ENCODE measurements around the gene NPB. TPM values are rescaled to one million over a fixed set of nuclear protein-coding genes. Genes with fewer than 3 reads are reported as not detected.

Gene NPB
- total RNA-seq, 2 experiments from 2014 or later: 0.17 TPM; not detected in 1

GRCh38 chr17:81888988-81889595, 12.9 kb upstream of the NPB start:
- ChIA-PET CTCF (interaction anchor here (0.9 kb wide), 1 partner anchor 12 kb away, joined by 3 read pairs; no protein-coding TSS in a partner anchor), POLR2A (no interaction called here)

- ChIA-PET POLR2A (no interaction called here), CTCF (interaction anchor here (0.9 to 1.0 kb wide), 2 partner anchors 13 to 17 kb away, joined by 3 to 4 read pairs; no protein-coding TSS in a partner anchor)
These were observed 12.4 kb upstream of the NPB start for GRCh38 chr17:81889602-81890001.

DNA sequence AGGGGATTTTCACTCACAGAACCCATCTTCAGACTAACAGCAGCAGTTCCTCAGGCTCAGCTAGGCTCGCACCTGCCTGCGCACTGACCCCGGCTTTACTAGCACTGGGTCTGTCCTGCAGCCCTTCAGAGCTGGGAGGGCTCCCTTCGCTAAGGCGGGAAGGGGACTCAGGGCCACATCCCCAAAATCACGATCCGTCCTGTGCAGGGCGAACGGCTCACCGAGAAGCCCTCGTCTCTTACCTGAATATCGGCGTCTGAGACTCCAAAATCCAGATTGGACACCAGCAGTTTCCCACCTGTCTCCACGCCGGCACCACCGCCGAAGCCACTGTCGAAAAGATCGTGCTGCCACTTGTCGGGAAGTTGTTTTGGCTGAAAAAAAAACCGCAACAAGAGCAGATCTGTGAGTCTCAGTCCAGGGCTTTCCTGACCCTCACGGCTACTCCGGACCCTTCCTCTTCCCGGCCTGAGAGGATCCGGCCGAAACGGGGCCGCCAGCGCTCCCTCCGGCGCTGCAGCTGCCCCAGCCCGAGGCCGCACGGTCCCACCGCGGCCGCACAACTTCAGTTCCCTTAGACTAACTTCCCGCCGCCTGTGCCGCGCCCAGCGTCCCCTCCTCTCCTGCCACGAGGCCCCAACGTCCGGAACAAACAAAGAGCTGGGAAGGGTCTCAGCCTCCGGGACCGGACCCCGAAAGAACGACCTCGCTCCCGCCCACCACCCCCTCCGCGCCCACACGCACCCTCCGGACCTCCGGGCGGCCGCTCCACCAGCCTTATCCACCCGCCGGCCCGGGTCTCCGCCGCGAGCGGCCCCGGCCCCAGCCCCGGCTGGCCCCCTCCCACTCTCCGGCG, 11.4 kb upstream of the NPB start:
- POLR2A ChIA-PET: interaction anchor here (0.6 to 3.0 kb wide), 3 partner anchors 16 to 409 kb away, joined by 3 to 16 read pairs (median 4); no protein-coding TSS in a partner anchor
- CTCF ChIA-PET: interaction anchor here (1.0 kb wide), 1 partner anchor 18 kb away, joined by 4 read pairs; no protein-coding TSS in a partner anchor

GRCh38 chr17:81891303-81891552, 10.8 kb upstream of the NPB start:
- ChIA-PET CTCF (interaction anchor here (1.0 to 1.2 kb wide), 2 partner anchors 37 to 242 kb away, joined by 4 to 7 read pairs; no protein-coding TSS in a partner anchor), POLR2A (interaction anchor here (0.6 to 3.0 kb wide), 5 partner anchors 12 to 409 kb away, joined by 3 to 16 read pairs (median 4); partner anchors contain the start of gene P4HB)

- ChIA-PET POLR2A (no interaction called here), CTCF (no interaction called here)
These were observed 6.6 kb upstream of the NPB start for GRCh38 chr17:81895400-81895799.

- CTCF ChIA-PET: no interaction called here
- POLR2A ChIA-PET: no interaction called here
These were observed 3.8 kb upstream of the NPB start for GRCh38 chr17:81898029-81898866.

- ChIA-PET POLR2A (no interaction called here), CTCF (no interaction called here)
These were observed 3.2 kb upstream of the NPB start for GRCh38 chr17:81898885-81899284.

- ChIA-PET CTCF (no interaction called here), POLR2A (no interaction called here)
These were observed 2.4 kb upstream of the NPB start for GRCh38 chr17:81899514-81900166.

DNA sequence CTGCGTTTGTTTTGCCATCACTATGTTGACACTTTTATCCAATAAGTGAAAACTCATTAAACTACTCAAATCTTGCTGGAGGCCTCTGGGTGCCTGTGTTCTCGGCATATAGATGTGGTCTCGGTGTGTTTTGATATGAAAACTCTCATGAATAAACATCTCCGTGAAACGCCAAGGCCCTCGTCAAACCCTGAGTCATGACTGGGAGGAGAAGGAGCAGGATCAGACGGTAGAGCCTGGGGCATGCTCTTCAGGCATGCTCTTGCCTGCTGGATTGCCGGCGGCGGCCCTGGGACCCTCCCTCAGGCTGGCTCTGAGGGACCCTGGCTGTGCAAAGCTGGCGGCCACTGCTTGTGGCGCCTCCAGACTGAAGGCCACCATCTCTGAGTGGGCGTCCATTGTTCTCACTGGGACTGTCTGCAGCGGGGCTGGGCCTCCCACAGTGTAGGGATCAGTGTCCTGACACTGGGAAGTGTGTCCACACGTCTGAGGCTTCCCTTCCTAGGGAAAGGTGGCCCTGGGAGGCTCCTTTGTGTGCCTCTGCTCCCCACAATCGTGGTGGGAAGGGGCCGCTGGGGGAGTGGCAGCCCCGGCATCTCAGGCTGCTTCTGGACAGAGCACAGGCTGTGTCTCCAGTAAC, 1.7 kb upstream of the NPB start:
- POLR2A ChIA-PET: no interaction called here
- CTCF ChIA-PET: no interaction called here

- POLR2A ChIA-PET: interaction anchor here (1.0 kb wide), 1 partner anchor 9 kb away, joined by 4 read pairs; no protein-coding TSS in a partner anchor
- CTCF ChIA-PET: interaction anchor here (1.1 kb wide), 1 partner anchor 8 kb away, joined by 3 read pairs; no protein-coding TSS in a partner anchor
These were observed 643 bp upstream of the NPB start for GRCh38 chr17:81901167-81902022.

DNA sequence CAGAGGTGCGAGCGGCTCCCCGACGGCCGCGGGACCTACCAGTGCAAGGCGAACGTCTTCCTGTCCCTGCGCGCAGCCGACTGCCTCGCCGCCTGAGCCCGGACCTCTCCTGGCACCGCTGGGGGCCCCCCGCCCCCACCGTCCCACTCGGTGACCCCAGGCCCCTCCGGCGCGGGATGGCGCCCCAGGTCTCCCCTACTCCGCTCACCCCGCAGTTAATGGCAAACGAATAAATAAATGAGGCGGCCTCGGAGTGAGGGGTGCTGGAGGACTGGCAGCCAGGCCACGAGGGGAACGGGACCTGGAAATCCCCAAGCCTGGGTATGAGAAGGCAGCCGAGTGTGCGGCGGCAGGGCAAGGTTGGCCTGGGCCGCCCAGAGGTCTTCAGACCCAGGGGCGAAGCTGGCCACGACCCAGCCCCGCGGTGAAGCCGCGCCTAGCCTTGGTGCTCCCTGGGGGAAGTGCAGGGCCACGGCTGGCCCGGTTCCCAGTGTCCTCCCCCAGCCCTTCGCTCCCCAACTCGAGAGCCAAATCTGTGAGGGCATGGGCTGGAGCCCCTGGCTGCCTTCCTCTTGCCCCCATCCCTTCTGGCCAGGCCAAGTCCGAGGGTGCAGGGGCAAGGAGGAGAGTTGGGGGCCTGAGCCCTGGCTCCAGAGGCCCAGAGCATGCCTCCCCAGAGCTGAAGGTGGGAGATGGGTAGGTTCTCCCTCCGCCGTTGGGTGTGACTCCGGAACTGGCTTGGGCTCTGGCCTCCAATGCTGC, 796 bp downstream of the NPB start:
- POLR2A ChIA-PET: interaction anchor here (1.0 to 1.2 kb wide), 2 partner anchors 11 kb away, joined by 4 read pairs; partner anchors contain the start of genes ALYREF and ANAPC11

DNA sequence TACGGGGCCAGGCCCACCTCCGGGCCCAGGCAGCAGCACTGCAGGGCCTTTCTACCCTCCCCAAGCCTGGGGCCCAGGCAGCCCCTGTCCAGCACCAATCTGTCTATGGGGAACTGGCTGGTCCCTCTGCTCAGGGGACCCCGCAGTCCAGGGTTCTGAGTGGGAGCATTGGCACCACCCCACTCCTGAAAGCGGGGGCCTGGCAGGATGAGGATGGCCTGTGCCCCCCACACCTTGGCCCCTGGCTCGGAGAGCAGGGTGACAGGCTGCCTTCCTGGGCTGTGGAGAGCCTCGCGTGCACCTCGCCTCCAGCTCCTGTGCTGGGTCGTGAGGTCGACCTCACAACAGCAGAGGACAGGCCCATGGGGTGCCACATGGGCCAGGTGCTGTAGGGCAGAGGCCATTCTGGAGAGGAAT, 1.4 kb downstream of the NPB start:
- POLR2A ChIA-PET: interaction anchor here (1.2 kb wide), 1 partner anchor 11 kb away, joined by 4 read pairs; the partner anchor contains the start of genes ALYREF and ANAPC11

More for the DNA sequence above, 796 bp downstream of the NPB start:
- CTCF ChIA-PET: interaction anchor here (1.1 kb wide), 1 partner anchor 9 kb away, joined by 3 read pairs; no protein-coding TSS in a partner anchor

GRCh38 chr17:81903896-81904599, 2.0 kb downstream of the NPB start:
- ChIA-PET POLR2A (interaction anchor here (1.2 kb wide), 1 partner anchor 12 kb away, joined by 4 read pairs; the partner anchor contains the start of genes ALYREF and ANAPC11), CTCF (no interaction called here)

More for the DNA sequence above, 1.4 kb downstream of the NPB start:
- CTCF ChIA-PET: no interaction called here

GRCh38 chr17:81904600-81905423, 2.8 kb downstream of the NPB start:
- POLR2A ChIA-PET: interaction anchor here (0.5 kb wide), 1 partner anchor 11 kb away, joined by 7 read pairs; no protein-coding TSS in a partner anchor

DNA sequence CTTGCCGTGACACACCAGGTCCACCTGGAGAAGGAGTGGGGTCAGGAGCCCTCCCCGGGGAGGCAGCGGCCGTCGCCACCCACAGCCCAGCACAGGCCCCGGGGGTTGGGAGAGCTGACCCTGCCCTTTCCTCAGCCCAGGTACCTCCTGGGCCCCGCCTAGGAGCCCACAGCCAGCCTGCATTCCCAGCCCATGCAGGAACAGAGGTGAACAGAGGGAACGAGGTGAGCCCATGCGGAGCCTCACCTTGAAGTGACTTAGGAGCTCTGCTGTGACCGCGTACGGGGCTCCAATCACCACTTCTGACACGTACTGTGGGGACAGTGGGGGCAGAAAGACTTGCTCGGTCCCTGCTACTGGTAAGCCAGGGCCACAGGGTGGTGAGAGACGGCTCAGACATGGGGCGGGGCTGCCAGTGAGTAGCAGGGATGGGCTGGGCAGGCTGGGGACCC, 3.4 kb downstream of the NPB start:
- ChIA-PET CTCF (no interaction called here), POLR2A (interaction anchor here (0.5 kb wide), 1 partner anchor 11 kb away, joined by 7 read pairs; no protein-coding TSS in a partner anchor)

More at GRCh38 chr17:81904600-81905423, 2.8 kb downstream of the NPB start:
- CTCF ChIA-PET: no interaction called here
